Measurements from ENCODE around the gene LYSMD3.

GRCh38 chr5:90534922-90535321 lies 5.5 kb upstream of the LYSMD3 start:
- no peak for TF ChIP-seq CTCF (IDR thresholded peaks at IDR 0.05)
- TF ChIP-seq POLR2A (IDR thresholded peaks at IDR 0.05), result no peak

Measured in stomach (tissue), 4 donors.